GM19035 (cell line): ENCODE measurements around the gene PRR35.

Experiments
- ATAC-seq: cut with Tn5 transposase; IDR thresholded peaks from one replicate; pipeline ENCODE4 v1.9.1; 2021; ENCODE audit not compliant: unreplicated experiment

PRR35 gene

DNA sequence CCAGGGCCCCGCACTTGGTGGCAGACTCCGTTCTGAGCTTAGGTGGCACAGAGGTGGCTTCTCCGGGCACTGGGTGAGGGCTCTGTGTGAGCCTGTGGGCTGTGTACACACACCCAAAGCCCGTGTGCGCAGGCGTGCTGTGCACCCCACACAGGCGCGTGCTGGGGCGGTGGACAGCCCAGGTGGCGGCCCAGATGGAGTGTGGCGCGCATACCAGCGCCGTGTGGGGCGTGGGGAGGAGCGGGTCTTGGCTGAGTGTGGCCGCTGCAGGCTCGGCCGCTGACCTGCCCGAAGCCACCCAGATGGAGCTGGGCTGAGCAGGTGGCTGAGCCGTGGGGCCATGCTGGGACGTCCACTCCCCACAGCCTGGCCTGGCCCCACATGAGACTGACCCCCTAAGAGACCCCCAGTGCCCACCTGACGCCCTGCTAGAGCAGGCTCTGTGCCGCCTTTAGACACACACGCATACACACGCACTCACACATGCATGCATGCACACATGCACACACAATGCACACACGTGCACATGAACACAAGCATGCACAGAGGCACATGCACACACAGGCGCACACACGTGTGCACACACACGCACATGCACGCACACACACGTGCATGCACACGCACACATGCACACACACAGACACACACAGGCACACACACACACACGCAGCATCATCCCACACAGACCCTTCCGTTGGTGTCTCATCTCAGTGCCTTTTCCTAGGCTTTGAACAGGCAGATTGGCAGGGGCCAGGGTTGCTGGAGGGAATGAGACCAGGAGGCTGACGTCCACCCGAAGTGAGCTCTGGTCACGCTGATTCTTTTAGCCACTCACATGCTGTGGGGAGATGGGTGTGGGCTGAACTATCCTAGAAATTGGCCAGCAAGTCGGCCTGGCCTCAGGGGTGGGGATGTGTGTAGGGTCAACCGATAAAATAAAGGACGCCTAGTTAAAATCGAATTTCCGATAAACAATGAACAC is 2.1 kb downstream of the PRR35 start:
- ATAC-seq, result no peak

DNA sequence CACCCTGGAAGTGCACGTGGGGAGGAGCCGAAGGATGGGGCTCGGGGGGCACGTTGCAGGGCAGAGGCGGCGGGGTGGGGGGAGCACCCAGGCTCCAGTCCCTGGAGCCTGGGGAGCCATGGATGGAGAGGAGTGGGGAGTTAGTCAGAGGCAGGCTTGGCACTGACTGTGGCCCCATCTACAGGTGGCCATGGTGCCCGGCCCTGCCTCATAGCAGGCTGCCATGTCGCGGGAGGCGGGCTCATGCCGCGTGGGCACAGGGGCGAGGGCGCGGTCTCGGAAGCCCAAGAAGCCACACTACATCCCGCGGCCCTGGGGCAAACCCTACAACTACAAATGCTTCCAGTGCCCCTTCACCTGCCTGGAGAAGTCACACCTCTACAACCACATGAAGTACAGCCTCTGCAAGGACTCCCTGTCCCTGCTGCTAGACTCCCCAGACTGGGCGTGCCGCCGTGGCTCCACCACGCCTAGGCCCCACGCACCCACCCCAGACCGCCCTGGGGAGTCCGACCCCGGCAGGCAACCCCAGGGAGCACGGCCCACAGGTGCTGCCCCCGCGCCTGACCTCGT is 3.0 kb downstream of the PRR35 start:
- ATAC-seq, result no peak

DNA sequence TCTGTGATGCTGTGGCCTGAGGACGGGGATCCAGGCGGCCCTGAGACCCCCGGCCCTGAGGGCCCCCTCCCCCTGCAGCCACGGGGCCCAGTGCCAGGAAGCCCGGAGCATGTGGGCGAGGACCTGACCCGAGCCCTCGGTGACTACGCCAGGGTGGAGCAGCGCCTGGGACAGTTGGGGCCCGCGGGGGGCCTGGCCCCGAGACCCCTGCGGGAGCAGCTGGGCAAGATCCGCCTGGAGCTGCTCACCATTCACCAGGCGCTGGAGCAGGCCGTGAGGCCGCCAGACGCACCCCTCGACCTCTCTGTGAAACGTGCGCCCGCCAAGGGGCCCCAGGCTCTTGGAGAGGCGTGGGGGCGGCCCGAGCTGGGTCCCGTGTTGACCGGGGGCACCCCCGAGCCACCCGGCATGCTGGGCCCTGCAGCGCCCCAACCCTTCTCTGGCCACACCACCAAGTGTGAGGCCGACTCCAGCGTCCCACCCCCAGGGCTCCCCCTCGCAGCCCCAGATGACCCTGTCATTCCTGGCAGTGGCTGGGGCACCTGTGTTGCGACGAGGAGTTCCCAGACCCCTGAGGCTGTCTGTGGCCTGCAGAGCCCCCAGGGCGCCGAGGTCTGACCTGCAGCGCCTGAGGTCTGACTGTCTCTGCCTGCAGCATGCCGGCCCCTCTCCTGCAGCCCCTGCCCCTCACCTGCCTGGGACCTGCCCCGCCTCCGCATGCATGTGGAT is 4.7 kb downstream of the PRR35 start:
- ATAC-seq, result no peak

DNA sequence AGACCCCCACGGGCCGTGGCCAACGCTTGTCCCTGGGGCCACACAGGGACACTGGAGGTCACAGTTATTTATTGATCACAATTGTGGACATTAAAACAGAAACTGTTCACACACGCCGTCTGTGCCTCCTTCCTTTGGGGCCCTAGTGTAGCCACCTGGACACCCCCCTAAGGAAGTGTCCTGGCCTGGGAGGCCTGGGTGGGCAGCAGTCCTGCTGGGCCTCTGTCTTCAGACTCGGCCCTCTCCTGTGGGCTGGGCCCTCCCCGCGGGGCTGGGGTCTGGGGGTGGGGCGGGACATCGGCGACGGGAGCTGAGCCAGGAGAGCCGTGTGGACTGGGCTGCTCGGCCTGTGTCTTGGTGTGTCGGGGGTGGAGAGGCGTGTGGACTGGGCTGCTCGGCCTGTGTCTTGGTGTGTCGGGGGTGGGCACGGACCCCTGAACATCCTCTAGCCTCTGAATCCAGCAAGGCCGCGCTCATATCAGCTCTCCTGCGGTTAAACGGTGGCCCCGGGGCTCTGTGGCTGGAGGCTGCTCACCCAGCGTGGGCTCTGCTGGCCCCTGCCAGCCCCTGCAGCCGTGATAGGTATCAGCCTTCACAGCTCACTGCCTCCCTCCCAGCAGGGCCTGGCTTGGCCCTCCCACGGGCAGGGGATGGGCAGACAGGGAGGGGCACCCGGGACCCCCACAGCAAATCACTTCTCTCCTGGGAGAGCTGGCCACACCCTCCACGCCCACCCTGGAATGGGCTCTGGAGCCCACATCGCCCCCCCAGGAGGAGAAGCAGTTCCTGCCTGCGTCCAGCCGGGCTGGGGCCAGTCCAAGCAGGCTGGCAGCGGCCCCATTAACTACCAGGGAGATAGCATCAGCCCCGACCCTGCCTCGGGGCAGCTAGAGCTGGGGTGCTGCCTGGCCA is 5.5 kb downstream of the PRR35 start:
- ATAC-seq, result no peak

DNA sequence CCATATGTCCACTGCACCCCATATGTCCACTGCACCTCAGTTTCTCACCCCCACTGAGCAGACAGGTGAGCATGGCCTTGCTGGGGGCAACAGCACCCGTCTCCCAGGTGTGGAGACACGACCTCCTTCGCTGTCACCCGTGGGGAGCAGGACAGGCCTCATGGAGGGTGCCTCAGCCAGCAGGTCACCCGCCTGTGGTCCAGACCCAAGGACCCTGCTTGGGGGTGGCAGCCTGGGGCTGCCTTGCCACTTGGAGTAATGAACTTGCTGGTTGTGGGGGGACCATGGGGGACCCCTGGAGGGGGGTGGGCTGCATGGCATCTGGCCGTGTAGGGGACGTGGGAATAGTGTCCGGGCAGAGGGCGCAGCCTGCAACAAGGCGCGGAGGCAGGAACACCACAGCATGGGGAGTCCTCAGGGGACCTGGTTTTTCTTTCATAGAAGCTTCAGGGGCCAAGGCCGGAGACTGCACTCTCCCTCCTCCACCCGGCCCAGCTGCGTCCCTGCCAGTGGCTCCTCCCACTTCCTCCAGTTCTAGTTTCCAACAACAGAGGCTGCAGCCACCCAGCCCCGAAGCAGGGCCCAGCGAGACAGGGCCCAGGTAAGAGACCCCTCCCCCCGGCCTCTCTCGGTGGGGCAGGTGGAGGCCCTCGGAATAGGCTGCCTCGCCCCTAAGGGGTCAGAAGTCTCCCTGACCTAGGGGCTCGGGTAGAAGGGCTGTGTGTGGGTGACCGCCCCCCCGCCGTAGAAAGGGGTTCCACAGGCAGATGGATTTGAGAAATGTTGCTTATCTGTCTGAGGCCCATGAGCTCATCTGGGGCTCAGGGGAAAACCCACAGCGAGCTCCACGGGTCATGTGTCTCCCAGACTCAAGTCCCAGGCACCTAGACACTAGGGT is 6.5 kb downstream of the PRR35 start, which contains the start of gene NHLRC4:
TSS of gene NHLRC4 (plus strand) at position 531 of the 898 bp plus-strand sequence. CDS start 1,043 bp downstream, outside the sequence.
- no peak for ATAC-seq

DNA sequence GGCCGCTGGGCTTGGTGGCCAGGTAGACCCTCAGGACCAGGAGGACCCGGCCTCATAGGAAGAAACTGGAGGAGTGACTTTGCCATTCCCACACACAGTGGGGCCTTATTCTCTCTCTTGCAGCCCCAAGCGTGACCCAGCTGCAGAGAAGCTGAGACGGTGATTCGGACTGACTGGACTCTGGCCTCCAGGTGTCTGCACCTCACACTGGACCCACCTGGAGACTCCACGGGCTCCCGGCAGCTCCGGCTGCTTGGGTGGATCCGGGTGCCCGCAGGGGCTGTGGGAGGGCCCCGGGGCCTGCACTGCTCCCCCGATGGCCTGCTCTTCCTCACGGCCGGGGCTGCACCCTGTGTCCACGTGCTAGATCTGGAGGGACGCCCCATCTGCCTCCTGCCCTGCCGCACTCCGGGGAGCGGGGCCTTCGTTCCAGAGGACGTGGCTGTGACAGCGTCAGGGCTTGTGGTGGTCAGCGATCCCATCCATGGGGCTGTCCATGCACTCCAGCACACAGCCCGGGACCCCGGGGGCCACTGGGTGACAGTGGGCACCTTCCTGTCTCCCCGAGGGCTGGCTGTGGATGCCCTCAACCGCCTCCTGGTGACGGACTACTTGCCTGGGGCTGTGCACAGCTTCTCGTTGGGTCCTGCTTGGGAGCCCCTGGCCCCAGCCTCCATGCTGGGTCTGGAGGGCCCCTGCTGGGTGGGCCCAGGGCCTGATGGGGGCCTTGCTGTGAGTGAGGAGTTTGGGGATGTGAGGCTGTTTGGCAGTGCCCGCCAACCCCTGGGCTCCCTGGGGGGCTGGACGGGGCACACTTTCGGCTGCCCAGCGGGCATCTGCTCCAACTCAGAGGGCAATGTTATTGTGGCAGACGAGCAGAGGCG is 7.4 kb downstream of the PRR35 start:
- ATAC-seq, result no peak

DNA sequence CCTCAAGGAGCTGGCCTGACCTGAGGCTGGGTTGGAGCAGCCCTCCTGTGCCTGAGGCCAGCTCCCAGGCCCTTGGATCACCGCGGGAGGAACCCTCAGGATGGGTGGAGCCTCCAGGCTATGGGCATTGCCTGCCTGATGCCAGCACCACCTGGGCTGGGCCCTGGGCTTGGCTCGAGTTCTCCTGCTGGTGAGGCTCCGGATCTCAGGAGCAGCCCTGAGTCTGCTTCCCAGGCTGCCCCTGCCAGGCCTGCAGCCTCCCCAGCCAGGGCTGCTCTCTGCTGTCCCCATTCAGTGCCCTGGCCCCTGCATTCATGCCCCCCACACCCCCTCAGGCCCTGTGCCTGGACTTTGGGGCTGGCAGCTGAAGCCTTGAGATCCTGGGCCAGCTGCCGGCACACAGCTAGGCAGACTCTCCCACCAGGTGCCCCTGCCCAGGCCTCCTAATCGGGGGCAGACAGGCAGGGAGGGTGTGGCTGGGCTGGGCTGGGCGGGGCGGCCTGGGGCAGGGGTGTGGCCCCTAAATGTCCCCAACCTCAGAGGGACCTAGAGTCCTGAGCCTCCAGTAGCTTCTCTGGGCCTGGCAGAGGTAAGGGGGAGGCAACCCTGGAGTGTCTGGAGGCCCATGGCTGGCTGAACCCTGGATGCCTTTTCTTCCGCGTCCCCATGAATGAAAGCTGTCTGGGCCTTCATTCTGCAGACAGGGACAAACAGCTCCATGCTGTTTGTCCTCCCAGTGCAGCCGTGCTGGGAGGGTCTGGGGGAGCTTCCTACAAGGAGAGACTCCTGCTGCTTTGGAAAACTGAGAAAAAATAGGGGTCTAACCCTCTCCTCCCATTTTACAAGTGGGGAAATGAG is 8.4 kb downstream of the PRR35 start:
- no peak for ATAC-seq

DNA sequence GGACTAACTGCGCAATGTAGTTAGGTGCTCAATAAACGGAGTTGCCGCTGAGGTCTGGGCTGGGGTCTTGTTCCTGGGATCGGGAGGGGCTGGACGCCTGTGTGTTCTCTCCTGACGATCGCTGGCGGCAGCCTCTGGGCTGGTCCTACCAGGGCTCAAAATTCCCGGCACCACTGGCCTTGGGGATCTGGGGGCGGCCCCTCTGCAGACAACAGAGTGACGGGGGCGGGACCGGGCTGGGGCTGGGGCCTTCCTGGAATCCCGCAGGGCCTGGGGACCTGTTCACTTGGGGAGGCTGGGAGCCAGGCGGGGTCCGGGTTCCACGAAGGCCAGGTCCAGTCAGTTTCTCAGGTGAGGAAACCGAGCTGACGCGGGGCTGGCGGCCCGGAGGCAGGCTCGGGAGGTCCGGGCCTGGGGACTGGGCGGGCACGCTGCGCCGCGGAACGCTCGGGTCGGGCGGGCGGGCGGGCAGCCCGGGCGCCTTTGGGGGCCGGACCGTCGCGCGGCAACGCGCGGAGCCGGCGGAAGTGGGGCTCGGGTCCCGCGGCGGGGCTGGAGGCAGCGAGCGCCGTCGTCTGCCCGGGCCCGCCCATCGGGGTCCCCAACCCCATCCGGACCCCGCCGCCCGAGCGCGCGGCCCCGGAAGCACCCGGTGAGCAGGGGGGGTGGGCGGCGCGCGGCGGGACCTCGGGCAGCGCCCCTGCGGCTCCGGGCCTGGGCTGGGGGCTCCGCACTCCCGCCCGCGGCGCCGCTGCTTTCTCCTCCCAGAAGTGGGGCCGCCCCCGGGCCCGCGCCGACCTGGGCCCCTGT is 9.5 kb downstream of the PRR35 start, which contains the start of gene PIGQ:
TSS of gene PIGQ (plus strand) at position 524 of the 810 bp plus-strand sequence. CDS start 4,107 bp downstream, outside the sequence.
- no peak for ATAC-seq

DNA sequence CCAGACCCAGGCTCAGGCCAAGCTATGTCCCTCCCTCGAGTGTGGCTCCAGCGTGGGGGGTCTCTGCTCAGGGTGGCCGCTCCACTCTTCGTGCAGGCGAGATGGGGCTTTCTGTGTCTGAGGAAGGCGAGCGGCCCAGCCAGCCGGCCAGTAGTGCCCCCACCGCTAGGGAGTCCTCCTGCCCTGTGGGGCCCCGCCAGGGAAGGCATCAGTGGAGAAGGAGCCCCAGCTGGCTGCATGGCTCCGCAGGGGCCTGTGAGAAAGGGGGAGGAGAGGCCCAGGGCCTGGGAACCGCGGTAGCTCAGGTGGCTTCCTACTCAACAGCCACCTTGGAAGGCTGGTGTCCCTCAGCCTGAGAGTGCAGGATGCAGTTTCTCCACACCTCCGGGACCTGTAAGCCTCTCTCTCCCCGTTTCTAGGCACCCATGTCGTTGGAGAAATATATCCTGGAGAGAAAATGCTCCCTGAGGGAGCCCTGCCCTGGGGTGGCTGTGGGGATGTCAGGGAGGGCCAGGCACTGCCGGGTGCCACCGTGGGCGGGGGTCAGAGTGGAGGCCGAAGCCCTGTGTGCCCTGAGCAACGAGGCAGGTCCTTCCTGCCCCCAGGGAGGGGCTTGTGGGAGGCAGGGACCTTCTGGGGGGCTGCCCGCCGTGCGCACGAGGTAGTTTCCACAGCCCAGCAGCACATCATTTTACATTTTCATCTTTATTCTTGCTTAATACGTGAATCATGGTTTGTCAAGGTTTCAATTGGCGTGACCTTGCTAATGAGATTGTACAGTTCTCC is 12.9 kb downstream of the PRR35 start:
- no peak for ATAC-seq

DNA sequence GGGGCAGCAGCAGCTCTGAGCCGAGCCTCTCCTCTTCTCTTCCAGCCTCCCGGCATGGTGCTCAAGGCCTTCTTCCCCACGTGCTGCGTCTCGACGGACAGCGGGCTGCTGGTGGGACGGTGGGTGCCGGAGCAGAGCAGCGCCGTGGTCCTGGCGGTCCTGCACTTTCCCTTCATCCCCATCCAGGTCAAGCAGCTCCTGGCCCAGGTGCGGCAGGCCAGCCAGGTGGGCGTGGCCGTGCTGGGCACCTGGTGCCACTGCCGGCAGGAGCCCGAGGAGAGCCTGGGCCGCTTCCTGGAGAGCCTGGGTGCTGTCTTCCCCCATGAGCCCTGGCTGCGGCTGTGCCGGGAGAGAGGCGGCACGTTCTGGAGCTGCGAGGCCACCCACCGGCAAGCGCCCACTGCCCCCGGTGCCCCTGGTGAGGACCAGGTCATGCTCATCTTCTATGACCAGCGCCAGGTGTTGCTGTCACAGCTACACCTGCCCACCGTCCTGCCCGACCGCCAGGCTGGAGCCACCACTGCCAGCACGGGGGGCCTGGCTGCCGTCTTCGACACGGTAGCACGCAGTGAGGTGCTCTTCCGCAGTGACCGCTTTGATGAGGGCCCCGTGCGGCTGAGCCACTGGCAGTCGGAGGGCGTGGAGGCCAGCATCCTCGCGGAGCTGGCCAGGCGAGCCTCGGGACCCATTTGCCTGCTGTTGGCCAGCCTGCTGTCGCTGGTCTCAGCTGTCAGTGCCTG is 14.0 kb downstream of the PRR35 start:
- ATAC-seq, result no peak

DNA sequence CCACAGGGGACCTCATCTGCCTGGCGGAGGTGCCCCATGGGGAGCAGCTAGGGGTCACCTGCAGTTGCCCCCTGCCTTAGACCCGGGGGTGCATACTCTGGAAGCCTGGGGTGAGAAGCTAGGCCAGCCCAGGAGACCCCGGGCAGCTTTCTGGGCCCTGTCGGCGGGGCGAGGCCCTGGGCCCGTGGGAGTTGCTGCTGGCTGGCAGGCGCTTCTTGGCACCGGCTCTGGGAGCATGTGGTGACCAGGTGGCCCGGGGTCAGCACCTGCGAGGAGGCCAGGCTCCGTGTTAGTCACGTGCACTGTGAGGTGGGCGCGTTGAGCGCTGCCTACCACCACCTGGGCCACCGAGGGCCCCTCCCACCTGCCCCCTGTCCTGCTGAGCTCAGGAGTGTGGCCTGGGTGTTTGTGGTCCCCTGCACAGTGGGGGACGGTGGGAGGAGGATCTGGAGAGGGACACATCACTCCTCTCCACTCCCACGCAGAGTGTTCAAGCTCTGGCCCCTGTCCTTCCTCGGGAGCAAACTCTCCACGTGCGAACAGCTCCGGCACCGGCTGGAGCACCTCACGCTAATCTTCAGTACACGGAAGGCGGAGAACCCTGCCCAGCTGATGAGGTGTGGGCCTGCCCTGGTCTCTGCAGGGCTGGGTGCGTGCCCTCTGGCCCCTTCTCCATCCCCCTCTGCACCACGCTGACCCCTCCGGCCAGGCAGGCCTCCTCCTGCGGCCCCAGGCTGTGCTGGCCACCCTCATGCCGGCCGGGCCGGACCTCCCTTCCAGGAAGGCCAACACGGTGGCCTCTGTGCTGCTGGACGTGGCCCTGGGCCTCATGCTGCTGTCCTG is 15.4 kb downstream of the PRR35 start:
- ATAC-seq, result no peak

DNA sequence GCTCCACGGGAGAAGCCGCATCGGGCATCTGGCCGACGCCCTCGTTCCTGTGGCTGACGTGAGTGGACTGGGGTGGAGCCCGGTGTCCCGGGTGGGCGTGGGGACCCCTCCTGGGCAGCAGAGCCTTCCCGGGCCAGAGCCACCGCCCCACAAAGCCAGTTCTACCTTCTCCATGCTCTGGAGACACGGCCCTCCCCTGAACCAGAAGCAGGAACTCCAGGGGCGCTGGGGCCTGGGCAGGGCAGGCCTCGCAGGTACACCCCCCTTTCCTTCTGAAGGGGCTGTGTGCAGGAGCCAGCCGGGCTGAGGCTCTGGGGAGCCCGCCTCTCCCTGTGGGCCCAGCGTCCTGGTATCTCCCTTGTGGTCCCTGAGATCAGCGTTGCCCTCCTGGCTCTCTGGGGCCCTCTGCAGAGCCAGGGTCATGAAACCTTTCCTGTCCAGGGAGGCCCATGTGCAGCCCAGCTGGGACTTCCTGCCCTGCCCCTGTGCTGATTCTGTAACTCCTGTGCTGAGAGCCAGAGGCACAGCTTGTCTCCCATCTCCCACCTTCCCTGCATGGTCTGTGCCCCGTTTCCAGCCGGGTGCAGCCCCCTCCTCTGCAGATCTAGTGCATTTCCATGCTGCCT is 16.1 kb downstream of the PRR35 start:
- no peak for ATAC-seq

DNA sequence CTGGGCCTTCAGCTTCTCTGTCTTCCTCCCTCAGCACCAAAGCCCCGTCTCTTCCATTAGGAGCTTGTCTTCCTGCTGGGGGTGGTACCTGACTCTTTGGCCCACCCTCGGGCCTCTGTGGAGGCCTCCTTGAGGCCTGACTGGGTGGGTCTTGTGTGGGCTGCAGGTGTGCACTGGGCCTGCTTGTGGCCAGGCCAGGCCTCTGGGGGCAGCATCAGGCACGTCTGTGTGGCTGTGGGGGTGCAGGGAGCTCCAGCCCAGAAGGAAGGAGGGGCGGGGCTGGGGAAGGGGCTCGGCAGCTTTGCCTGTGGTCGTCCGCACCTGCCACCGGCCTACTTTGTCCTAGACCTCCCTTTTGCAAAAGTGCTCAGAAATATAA is 16.6 kb downstream of the PRR35 start:
- no peak for ATAC-seq

DNA sequence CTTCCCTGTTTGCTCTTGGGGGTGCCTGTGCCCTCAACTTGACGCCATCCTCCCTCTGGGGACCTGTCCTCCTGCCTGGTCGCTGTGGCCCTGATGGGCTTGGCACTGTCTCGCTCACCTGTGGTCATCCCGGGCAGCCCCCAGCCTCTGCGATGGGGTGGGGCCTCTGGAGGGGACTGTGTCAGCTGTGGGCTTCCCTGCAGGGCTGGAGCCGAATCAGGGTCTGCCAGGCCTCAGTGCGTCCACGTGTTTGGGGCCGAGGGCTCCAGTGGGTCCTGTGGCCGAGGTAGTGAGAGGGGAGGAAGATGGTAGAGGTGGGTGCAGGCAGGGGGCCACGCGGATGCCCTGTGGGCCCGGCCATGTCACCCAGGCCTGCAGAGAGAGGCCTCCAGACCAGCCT is 17.6 kb downstream of the PRR35 start:
- ATAC-seq, result no peak
